ENCODE results near the gene SMYD4.
"Not testable (repeated sequence)": the region's sequence is repeated elsewhere in the genome, so short reads cannot be mapped to it uniquely, and the experiment has no call there.

Gene SMYD4

DNA sequence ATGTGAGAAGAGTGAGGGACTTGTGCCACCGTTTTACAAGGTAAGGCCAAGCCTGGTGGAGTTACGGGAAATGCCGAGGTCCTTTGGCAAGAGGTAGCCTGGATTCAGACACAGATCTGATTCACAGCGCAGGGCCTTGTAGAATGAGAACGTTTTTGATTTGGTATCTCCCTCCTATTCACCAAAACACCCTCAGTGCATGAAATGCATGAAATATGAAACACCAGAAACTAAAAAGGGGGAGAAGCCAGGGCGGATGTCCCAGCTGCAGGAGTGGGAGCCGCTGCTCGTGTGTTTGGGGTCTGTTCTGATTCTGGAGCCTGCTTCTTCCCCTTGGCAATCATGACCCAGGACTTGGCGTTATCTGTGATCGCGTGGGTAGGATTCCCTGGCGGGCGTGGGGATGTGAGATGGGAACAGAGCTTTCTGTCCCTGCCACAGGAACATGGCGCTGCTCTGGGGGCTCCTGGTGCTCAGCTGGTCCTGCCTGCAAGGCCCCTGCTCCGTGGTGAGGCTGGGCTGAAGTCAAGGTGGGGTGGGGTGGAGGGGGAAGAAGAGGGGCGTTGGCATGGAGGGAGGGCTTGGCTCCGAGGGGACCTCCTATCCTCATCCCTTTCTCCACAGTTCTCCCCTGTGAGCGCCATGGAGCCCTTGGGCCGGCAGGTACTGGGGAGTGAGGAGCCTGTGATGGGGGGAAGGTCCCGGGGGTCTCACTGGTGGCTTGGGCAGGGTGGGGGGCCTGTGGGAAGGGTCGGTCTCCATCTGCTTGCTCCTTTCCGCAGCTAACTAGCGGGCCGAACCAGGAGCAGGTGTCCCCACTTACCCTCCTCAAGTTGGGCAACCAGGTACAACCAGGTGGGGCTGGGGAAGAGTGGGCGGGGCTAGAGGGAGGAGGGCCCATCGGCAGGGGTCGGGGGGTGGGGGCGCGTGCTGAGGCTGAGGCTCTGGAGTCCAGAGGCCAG is 84.9 kb downstream of the SMYD4 start:
- TF ChIP-seq ZNF274 (IDR thresholded peaks at IDR 0.05; ENCODE audit: low read depth, low read length) = no peak
- H3K4me3 ChIP-seq (ENCODE audit: low read length) = no peak overlapping the region

DNA sequence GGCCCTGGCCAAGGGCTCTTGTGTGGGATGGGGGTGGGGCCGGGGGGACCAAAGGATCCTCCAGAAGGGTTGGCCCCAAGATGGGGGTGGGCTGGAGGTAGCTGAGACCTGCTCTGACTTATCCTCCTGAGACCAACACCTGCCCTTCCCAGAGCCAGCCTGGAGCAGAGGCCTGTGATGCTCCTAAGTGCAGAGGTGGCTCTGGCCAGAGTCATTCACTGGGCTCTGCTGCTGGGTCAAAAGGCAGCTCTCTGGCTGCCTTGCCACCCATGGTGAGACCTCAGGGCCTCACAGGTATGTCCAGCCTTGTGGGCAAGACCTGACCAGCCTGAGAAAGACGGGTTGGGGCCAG is 86.6 kb downstream of the SMYD4 start:
- H3K4me3 ChIP-seq (ENCODE audit: low read length) = no peak overlapping the region
- TF ChIP-seq ZNF274 (IDR thresholded peaks at IDR 0.05; ENCODE audit: low read depth, low read length) = no peak

DNA sequence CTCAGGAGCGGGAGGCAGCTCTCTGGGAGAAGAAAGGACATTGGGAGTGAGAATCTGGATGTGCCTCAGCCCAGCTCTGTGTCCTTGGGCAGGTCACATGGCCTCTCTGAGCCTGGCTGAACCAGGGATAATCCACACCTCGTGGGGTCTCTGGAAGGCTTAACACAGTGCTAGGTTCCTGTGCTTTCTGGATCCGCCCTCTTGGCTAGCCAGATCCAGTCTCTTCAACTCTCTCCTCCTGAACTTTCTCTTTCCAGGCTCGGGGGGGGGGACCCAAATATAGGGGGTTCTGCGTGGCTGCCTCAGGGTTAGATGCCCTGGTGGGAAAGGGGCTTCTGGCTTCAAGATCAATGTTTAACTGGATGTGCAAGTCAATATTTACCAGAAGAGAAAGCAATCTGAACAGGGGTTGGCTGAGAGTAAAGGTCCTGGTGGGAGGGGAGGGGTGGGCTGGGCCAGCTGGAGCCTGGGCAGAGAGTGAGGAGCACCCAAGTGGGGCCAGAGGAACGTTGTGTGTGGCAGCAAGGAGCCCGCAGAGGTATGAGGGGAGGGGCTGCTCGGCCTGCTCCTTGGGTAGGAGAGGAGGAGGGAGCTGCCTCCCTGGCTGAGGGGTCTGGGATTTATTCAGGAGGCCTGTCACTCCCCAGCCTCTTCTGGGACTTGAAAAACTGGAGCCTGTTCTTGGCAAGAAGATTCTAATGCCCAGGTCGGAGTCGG is 87.2 kb downstream of the SMYD4 start, which contains the start of gene SERPINF2:
TSS of gene SERPINF2 (plus strand) at position 501 of the 717 bp plus-strand sequence. CDS start 2,125 bp downstream, outside the sequence.
- H3K4me3 ChIP-seq (ENCODE audit: low read length) = no peak within 1 kb of the TSS
- TF ChIP-seq ZNF274 (IDR thresholded peaks at IDR 0.05; ENCODE audit: low read depth, low read length) = no peak

DNA sequence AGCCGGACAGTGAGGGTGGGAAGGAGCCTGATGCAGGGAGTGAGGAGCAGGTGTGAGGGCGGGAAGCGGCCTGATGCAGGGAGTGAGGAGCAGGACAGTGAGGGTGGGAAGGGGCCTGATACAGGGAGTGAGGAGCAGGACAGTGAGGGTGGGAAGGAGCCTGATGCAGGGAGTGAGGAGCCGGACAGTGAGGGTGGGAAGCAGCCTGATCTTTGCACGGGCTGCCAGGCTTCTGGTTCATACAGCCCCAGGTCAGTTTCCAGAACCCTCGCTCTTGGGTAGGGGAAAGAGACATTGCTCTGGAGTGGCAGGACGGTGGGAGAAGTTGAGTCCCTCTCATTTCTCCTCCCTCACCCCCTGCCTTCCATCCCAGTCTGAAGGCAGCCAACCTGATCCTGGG is 87.8 kb downstream of the SMYD4 start:
- H3K4me3 ChIP-seq (ENCODE audit: low read length) = not testable (repeated sequence)

DNA sequence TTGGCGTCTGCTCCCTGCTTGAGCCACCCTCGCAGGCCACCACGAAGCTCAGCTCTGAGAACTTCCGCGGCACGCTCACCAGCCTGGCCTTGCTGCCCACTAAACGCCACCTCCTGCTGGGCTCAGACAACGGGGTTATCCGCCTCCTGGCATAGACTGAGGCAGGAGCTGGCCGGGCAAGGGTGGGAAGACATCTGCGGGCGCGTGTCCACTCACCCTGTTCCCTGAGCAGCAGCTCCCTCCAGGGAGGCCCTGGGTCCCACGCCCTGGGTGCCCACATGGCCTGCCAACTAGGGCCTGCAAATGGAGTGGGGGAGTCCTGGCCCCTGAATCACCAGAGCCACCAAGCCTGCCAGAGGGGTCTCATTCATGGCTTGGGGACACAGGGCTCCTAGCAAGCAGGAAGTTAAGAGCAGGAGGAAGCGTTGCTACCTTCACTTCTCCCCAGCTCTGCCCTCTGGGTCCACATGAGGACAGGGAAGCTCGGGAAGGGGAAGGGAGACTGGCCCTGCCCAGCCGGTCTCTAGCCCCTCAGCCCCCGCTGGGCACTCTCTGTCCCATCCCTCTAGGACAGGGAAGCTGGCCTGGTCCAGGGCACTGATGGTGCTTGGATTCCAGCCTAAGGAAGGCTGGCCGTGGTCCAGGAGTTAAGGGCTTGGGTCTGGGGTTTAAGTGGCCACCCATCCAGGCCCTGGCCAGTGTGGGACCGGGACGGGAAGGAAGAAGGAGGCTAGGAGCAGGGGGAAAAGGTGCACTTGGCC is 92.0 kb downstream of the SMYD4 start:
- H3K4me3 ChIP-seq (ENCODE audit: low read length) = no peak overlapping the region
- no peak for TF ChIP-seq ZNF274 (IDR thresholded peaks at IDR 0.05; ENCODE audit: low read depth, low read length)

DNA sequence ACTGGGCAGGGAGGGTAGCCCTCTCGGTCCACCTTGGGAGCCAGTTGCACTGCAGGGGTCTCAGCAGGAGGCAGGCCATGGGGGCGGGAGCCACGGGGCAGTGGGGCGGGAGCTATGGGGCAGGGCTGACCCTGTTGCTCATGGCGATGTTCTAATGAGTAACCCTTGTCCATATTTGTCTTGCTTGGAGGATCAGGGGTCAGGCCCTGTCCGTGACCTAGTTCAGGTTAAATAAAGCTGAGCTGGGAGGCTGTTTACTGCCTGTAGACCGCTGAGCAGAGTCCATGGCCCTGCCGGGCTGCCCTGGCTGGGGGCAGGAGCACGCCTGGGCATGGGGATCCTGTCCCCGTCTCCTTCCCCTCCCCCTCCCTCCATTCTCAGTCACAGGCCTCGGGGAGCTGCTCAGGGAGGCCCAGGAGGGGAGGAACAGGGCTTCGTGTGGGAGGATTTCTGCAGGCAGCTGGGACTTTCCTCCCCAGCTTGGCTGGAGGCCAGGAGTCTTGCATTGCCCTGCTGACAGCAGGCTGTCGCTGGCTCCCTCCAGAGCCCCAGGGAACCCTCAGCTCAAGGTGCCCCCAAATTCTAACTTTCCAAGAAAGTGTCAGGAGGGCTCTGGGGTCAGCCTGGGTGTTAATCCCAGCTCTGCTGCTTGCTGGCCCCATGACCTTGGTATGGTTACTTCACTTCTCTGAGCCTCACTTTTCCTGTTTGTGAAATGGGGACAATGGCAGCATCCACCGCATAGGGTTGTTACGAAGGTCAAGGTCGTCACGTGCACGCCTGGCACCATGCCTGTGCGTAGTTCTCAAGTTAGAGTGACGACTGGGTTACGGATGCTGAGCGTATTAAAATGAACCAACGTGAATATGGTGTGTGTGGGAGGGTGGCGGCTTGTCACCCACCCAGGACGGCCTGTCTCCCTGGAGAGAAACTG is 93.1 kb downstream of the SMYD4 start:
- TF ChIP-seq ZNF274 (IDR thresholded peaks at IDR 0.05; ENCODE audit: low read depth, low read length) = no peak
- H3K4me3 ChIP-seq (ENCODE audit: low read length) = no peak overlapping the region

DNA sequence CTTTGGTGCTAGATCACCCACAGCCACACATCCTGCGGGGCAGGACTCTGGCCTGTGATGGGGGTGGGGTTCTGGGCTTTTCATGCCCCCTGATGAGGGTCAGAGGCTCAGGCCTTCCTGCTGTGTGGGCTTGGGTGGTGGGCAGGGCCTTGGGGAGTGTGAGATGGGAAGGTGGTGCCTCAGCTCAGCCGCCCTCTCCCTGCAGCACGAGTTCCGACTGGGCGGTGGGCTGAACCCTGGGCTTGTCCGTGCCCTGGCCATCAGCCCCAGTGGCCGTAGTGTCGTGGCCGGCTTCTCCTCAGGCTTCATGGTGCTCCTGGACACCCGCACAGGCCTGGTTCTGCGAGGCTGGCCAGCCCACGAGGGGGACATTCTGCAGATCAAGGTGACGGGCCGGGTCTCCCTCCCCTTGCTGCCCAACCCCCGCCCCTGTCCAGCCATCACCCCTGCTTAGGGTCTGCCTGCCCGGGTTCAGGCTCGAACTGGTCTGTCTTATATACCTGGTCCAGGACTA is 93.8 kb downstream of the SMYD4 start:
- no peak overlapping the region for H3K4me3 ChIP-seq (ENCODE audit: low read length)
- no peak for TF ChIP-seq ZNF274 (IDR thresholded peaks at IDR 0.05; ENCODE audit: low read depth, low read length)

DNA sequence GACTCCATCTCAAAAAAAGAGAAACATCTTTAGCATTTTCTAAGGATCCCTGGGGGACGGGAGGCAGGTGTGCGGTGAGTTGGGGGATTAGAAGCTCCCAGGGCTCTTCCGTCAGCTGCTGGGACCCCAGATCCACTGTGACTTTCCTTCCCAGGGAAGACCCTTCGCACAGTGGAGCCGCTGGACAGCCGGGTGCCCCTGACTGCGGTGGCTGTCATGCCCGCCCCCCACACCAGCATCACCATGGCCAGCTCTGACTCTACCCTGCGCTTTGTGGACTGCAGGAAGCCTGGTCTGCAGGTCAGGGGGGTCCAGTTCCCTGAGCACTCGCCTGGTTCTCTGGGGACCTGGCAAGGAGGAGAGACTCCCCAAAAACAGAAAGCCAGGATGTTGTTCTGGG is 94.3 kb downstream of the SMYD4 start:
- H3K4me3 ChIP-seq (ENCODE audit: low read length) = no peak overlapping the region
- no peak for TF ChIP-seq ZNF274 (IDR thresholded peaks at IDR 0.05; ENCODE audit: low read depth, low read length)

DNA sequence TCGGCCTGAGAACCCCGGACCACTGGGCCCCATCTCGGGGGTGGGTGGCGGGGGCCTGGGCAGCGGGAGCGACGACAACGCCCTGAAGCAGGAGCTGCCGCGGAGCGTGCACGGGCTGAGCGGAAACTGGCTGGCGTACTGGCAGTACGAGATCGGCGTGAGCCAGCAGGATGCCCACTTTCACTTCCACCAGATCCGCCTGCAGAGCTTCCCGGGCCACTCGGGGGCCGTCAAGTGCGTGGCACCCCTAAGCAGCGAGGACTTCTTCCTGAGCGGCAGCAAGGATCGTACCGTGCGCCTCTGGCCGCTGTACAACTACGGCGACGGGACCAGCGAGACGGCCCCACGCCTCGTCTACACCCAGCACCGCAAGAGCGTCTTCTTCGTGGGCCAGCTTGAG is 95.9 kb downstream of the SMYD4 start:
- no peak overlapping the region for H3K4me3 ChIP-seq (ENCODE audit: low read length)
- no peak for TF ChIP-seq ZNF274 (IDR thresholded peaks at IDR 0.05; ENCODE audit: low read depth, low read length)

DNA sequence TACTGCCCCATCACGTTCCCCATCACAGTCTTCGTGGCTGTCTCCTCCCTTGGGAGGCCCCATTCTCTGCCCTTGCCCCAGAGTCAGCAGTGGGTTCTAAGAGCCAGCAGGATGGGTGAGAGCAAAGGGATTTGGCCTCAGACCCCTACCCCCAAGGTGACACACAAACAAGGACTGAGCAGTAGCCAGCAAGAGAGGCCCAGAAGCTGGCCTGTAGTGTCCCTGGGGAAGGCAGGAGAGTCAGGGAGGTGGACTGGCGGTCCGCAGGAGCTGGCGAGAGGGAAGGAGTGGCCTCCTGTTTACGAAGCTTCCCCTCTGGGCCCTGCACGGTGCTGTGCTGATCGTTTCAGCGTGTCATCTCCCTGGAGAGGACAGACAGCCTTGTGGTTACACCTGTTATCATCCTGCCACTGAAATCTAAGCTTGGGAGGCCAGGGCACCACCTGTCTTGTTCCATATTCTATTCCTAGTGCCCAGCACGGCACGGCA is 96.8 kb downstream of the SMYD4 start:
- TF ChIP-seq ZNF274 (IDR thresholded peaks at IDR 0.05; ENCODE audit: low read depth, low read length) = no peak
- no peak overlapping the region for H3K4me3 ChIP-seq (ENCODE audit: low read length)

DNA sequence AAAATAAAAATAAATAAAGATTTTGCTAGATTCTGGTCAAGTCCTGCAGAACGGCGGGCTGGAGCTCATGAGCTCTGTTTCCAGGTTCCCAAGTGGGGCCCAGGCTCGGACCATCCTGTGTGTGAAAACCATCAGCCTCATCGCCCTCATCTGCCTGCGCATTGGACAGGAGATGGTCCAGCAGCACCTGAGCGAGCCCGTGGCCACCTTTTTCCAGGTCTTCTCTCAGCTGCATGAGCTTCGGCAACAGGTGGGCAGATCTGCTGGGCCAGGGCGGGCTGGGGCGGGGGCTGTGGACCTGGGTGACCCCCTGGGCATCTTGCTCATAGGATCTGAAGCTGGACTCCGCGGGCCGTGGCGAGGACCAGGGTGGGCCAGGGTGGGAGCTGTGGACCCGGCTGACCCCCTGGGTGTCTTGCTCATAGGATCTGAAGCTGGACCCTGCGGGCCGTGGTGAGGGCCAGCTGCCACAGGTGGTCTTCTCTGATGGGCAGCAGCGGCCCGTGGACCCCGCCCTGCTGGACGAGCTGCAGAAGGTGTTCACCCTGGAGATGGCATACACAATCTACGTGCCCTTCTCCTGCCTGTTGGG is 97.4 kb downstream of the SMYD4 start:
- H3K4me3 ChIP-seq (ENCODE audit: low read length) = no peak overlapping the region
- no peak for TF ChIP-seq ZNF274 (IDR thresholded peaks at IDR 0.05; ENCODE audit: low read depth, low read length)

DNA sequence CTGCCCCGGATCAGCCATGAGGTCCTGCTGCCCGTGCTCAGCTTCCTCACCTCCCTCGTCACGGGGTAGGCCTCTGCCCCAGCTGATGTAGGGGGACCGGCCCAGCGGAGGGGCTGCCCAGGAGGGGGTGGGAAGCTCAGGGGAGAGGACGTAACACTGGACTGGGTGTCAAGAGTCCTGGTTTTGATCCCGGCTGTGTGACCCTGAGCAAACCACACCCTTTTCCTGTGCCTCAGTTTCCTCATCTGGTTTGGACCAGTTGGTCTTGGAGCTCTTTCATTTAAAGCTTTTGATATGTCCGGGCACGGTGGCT is 98.6 kb downstream of the SMYD4 start:
- no peak overlapping the region for H3K4me3 ChIP-seq (ENCODE audit: low read length)
- TF ChIP-seq ZNF274 (IDR thresholded peaks at IDR 0.05; ENCODE audit: low read depth, low read length) = no peak

Data from GM08714 (cell line).